Measurements from ENCODE around the gene ADAMTS2. TPM values are rescaled to one million over a fixed set of nuclear protein-coding genes. Genes with fewer than 3 reads are reported as not detected.

ADAMTS2 gene
- total and polyA plus RNA-seq, 2 donors from 2014 or later, result 2.0 to 13.6 TPM

GRCh38 chr5:179270581-179271427 lies 74.5 kb downstream of the ADAMTS2 start:
- FAIRE-seq (no peak), DNase-seq (peak in 3 of 5 donors; percentile 56 to 73 (median 61))
- H3K4me3 ChIP-seq (ENCODE audit: low read length in 3 of 3), result no peak overlapping the region
- H3K9ac ChIP-seq (ENCODE audit: low read length in 3 of 3), result no peak overlapping the region
- no peaks in the 10 kb centered on the region for H3K36me3 ChIP-seq (ENCODE audit: control insufficient read depth in 2 of 3, insufficient read depth in 3 of 3, low read length in 3 of 3)
- intact Hi-C loops (cut with DNase I), result no loop called here
- no peaks in the 10 kb centered on the region for H3K27me3 ChIP-seq (ENCODE audit: control insufficient read depth, insufficient read depth, low read length)
- H3K27ac ChIP-seq (ENCODE audit: low read depth in 2 of 2, low read length in 2 of 2), result no peak overlapping the region
- TF ChIP-seq CTCF (IDR thresholded peaks at IDR 0.05; ENCODE audit: borderline replicate concordance, extremely low read depth, insufficient read depth), result no peak
- peaks cover 0 to 11% (median 0%) of the 10 kb centered on the region in 3 donors for H3K4me1 ChIP-seq (ENCODE audit: control insufficient read depth in 2 of 3, insufficient read depth in 2 of 3, low read depth in 1 of 3, low read length in 3 of 3)
- no peaks in the 10 kb centered on the region for H3K9me3 ChIP-seq (ENCODE audit: control insufficient read depth in 2 of 3, insufficient read depth in 1 of 3, low read length in 3 of 3)

- Histone ChIP-seq H3K4me3 (ENCODE audit: low read length in 3 of 3) (no peak overlapping the region), H3K4me1 (ENCODE audit: control insufficient read depth in 2 of 3, insufficient read depth in 2 of 3, low read depth in 1 of 3, low read length in 3 of 3) (peaks cover 0 to 10% (median 0%) of the 10 kb centered on the region in 3 donors), H3K27ac (ENCODE audit: low read depth in 2 of 2, low read length in 2 of 2) (no peak overlapping the region), H3K9me3 (ENCODE audit: control insufficient read depth in 2 of 3, insufficient read depth in 1 of 3, low read length in 3 of 3) (no peaks in the 10 kb centered on the region), H3K36me3 (ENCODE audit: control insufficient read depth in 2 of 3, insufficient read depth in 3 of 3, low read length in 3 of 3) (no peaks in the 10 kb centered on the region), H3K27me3 (ENCODE audit: control insufficient read depth, insufficient read depth, low read length) (no peaks in the 10 kb centered on the region), H3K9ac (ENCODE audit: low read length in 3 of 3) (no peak overlapping the region)
- no peak for FAIRE-seq
- peak in 3 of 5 donors; percentile 3 to 45 (median 29) for DNase-seq
- TF ChIP-seq CTCF (IDR thresholded peaks at IDR 0.05; ENCODE audit: borderline replicate concordance, extremely low read depth, insufficient read depth), result no peak
- intact Hi-C loops (cut with DNase I), result no loop called here
Measured at GRCh38 chr5:179269781-179270543, 75.3 kb downstream of the ADAMTS2 start.

- DNase-seq, result peak in 2 of 5 donors; percentile 2 to 33
- Histone ChIP-seq H3K9ac (ENCODE audit: low read length in 3 of 3) (no peak overlapping the region), H3K27ac (ENCODE audit: low read depth in 2 of 2, low read length in 2 of 2) (no peak overlapping the region), H3K4me3 (ENCODE audit: low read length in 3 of 3) (no peak overlapping the region), H3K36me3 (ENCODE audit: control insufficient read depth in 2 of 3, insufficient read depth in 3 of 3, low read length in 3 of 3) (no peaks in the 10 kb centered on the region), H3K4me1 (ENCODE audit: control insufficient read depth in 2 of 3, insufficient read depth in 2 of 3, low read depth in 1 of 3, low read length in 3 of 3) (peaks cover 0 to 12% (median 0%) of the 10 kb centered on the region in 3 donors), H3K27me3 (ENCODE audit: control insufficient read depth, insufficient read depth, low read length) (no peaks in the 10 kb centered on the region), H3K9me3 (ENCODE audit: control insufficient read depth in 2 of 3, insufficient read depth in 1 of 3, low read length in 3 of 3) (no peaks in the 10 kb centered on the region)
- FAIRE-seq, result no peak
- intact Hi-C loops (cut with DNase I), result no loop called here
- no peak for TF ChIP-seq CTCF (IDR thresholded peaks at IDR 0.05; ENCODE audit: borderline replicate concordance, extremely low read depth, insufficient read depth)
Measured at GRCh38 chr5:179268966-179269693, 76.1 kb downstream of the ADAMTS2 start.

Measured in kidney (tissue), 14 donors.